A673 (cell line): ENCODE measurements around the gene ZNF587.
"Not testable (repeated sequence)": the region's sequence is repeated elsewhere in the genome, so short reads cannot be mapped to it uniquely, and the experiment has no call there.

Experiments
- CTCF ChIP-seq: fragments of 300-800, 200-600 bp; sonication (generic); conservative IDR thresholded peaks from 2 replicates; pipeline ENCODE4 v1.5.1; 2017; ENCODE audit warnings: low read depth, mild to moderate bottlenecking, antibody characterized with exemption, low read length, moderate library complexity, mixed read lengths
- EZH2 ChIP-seq: fragments of 200-600 bp; sonication (generic); IDR thresholded peaks from 2 replicates; pipeline ENCODE4 v1.6.1; 2017; ENCODE audit warnings: borderline replicate concordance, low read depth, mild to moderate bottlenecking, mixed read lengths, antibody characterized with exemption, low read length; ENCODE audit not compliant: poor library complexity, severe bottlenecking

- TF ChIP-seq CTCF, EZH2: not testable (repeated sequence)
These were observed 28.2 kb upstream of the ZNF587 start for GRCh38 chr19:57821501-57821900.
